ENCODE results near the gene LYPD8.

LYPD8 gene

GRCh38 chr1:248776991-248777390, 21.4 kb upstream of the LYPD8 start:
- Histone ChIP-seq H3K36me3 (ENCODE audit: control insufficient read depth, insufficient read depth, low read length) (no peaks in the 10 kb centered on the region), H3K4me3 (replicated peaks; ENCODE audit: low read depth, low read length) (no peak overlapping the region), H3K27me3 (replicated peaks; ENCODE audit: control insufficient read depth, insufficient read depth, low read length) (no peaks in the 10 kb centered on the region)
- TF ChIP-seq, protein P1, sequence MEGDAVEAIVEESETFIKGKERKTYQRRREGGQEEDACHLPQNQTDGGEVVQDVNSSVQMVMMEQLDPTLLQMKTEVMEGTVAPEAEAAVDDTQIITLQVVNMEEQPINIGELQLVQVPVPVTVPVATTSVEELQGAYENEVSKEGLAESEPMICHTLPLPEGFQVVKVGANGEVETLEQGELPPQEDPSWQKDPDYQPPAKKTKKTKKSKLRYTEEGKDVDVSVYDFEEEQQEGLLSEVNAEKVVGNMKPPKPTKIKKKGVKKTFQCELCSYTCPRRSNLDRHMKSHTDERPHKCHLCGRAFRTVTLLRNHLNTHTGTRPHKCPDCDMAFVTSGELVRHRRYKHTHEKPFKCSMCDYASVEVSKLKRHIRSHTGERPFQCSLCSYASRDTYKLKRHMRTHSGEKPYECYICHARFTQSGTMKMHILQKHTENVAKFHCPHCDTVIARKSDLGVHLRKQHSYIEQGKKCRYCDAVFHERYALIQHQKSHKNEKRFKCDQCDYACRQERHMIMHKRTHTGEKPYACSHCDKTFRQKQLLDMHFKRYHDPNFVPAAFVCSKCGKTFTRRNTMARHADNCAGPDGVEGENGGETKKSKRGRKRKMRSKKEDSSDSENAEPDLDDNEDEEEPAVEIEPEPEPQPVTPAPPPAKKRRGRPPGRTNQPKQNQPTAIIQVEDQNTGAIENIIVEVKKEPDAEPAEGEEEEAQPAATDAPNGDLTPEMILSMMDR (IDR thresholded peaks at IDR 0.05; ENCODE audit: insufficient read depth, low read length, poor library complexity, severe bottlenecking), result no peak
- DNase-seq (ENCODE audit: extremely low read depth, insufficient read length), result no peak

- DNase-seq (ENCODE audit: extremely low read depth, insufficient read length), result no peak
- Histone ChIP-seq H3K27me3 (replicated peaks; ENCODE audit: control insufficient read depth, insufficient read depth, low read length) (no peaks in the 10 kb centered on the region), H3K4me3 (replicated peaks; ENCODE audit: low read depth, low read length) (no peak overlapping the region), H3K36me3 (ENCODE audit: control insufficient read depth, insufficient read depth, low read length) (no peaks in the 10 kb centered on the region)
- TF ChIP-seq, protein P1 (IDR thresholded peaks at IDR 0.05; ENCODE audit: insufficient read depth, low read length, poor library complexity, severe bottlenecking), result no peak
Observed at GRCh38 chr1:248775441-248775840, 19.9 kb upstream of the LYPD8 start.

DNA sequence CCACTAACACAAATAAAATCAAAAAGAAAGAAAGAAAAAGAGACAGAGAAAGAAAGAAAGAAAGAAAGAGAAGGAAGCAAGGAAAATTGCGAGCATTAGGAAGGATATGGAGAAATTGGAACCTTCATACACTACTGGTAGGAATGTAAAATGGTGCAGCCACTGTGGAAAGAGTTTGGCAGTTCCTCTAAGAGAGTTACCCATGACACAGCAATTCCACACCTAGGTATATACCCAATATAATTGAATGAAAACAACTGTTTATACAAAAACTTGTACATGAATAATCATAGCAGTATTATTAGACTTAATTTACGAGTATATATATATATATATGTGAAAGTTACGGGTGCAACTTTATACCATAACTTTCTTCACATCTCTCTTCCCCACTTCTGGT, 4.1 kb upstream of the LYPD8 start:
- Histone ChIP-seq H3K36me3 (ENCODE audit: control insufficient read depth, insufficient read depth, low read length) (no peaks in the 10 kb centered on the region), H3K27me3 (replicated peaks; ENCODE audit: control insufficient read depth, insufficient read depth, low read length) (no peaks in the 10 kb centered on the region; the same call in 1 of the 2 replicates), H3K4me3 (replicated peaks; ENCODE audit: low read depth, low read length) (no peak overlapping the region)
- TF ChIP-seq, protein P1 (IDR thresholded peaks at IDR 0.05; ENCODE audit: insufficient read depth, low read length, poor library complexity, severe bottlenecking), result no peak
- DNase-seq (ENCODE audit: extremely low read depth, insufficient read length), result no peak

DNA sequence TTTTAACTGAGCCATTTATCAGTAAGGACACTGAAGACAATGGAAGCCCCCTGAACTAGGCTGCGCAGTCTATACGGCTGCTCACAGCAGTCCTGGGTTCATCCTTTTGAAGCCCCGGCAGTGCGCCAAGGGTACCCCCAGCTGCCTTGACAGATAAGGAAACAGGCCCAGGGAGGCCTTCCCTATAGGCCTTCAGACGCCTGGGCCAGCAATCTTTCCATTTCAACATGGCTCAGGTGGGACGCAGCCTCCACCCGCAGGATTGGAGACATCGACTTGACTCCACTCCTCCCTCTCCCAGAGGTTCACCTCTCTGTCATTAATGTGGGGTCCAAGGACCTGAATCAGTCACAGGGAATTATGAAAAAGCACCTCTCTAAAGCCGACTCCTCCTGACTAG, 2.8 kb upstream of the LYPD8 start:
- TF ChIP-seq, protein P1 (IDR thresholded peaks at IDR 0.05; ENCODE audit: insufficient read depth, low read length, poor library complexity, severe bottlenecking), result no peak
- H3K4me3 ChIP-seq (replicated peaks; ENCODE audit: low read depth, low read length), result no peak overlapping the region
- H3K36me3 ChIP-seq (ENCODE audit: control insufficient read depth, insufficient read depth, low read length), result no peaks in the 10 kb centered on the region
- DNase-seq (ENCODE audit: extremely low read depth, insufficient read length), result no peak
- H3K27me3 ChIP-seq (replicated peaks; ENCODE audit: control insufficient read depth, insufficient read depth, low read length), result no peaks in the 10 kb centered on the region; the same call in 1 of the 2 replicates

GRCh38 chr1:248757784-248758195, 2.2 kb upstream of the LYPD8 start:
- Histone ChIP-seq H3K27me3 (replicated peaks; ENCODE audit: control insufficient read depth, insufficient read depth, low read length) (no peaks in the 10 kb centered on the region; the same call in 1 of the 2 replicates), H3K4me3 (replicated peaks; ENCODE audit: low read depth, low read length) (no peak overlapping the region), H3K36me3 (ENCODE audit: control insufficient read depth, insufficient read depth, low read length) (no peaks in the 10 kb centered on the region)
- TF ChIP-seq, protein P1 (IDR thresholded peaks at IDR 0.05; ENCODE audit: insufficient read depth, low read length, poor library complexity, severe bottlenecking), result no peak
- no peak for DNase-seq (ENCODE audit: extremely low read depth, insufficient read length)

- TF ChIP-seq, protein P1 (IDR thresholded peaks at IDR 0.05; ENCODE audit: insufficient read depth, low read length, poor library complexity, severe bottlenecking), result no peak
- Histone ChIP-seq H3K27me3 (replicated peaks; ENCODE audit: control insufficient read depth, insufficient read depth, low read length) (no peaks in the 10 kb centered on the region; the same call in 1 of the 2 replicates), H3K4me3 (replicated peaks; ENCODE audit: low read depth, low read length) (no peak overlapping the region), H3K36me3 (ENCODE audit: control insufficient read depth, insufficient read depth, low read length) (no peaks in the 10 kb centered on the region)
- no peak for DNase-seq (ENCODE audit: extremely low read depth, insufficient read length)
Observed at GRCh38 chr1:248756636-248757035, 1.1 kb upstream of the LYPD8 start.

Data from GM06990 (cell line).